HEK293 (cell line): ENCODE results near the gene TTC39C.

ENCODE experiments used
- YY1 ChIP-seq: fragments of 450-650 bp; formaldehyde crosslinking; IDR thresholded peaks from 2 replicates; pipeline ENCODE4 v1.5.1; 2018; ENCODE audit warnings: missing biosample characterization, missing genetic modification characterization
- ZNF416 ChIP-seq: fragments of 450-650 bp; formaldehyde crosslinking; IDR thresholded peaks from 2 replicates; pipeline ENCODE4 v1.5.1; 2016; ENCODE audit warnings: missing biosample characterization, missing genetic modification characterization
- ZNF514 ChIP-seq: fragments of 450-650 bp; formaldehyde crosslinking; IDR thresholded peaks from 2 replicates; pipeline ENCODE4 v1.5.1; 2016; ENCODE audit warnings: missing biosample characterization, missing genetic modification characterization
- TF ChIP-seq, protein P1 (sequence below): fragments of 450-650 bp; formaldehyde crosslinking; IDR thresholded peaks from 2 replicates; pipeline ENCODE4 v1.5.1; 2016; ENCODE audit warnings: missing biosample characterization, missing genetic modification characterization
- TF ChIP-seq, protein P2 (sequence below): fragments of 450-650 bp; formaldehyde crosslinking; IDR thresholded peaks from 2 replicates; pipeline ENCODE4 v1.5.1; 2016; ENCODE audit warnings: missing biosample characterization, missing genetic modification characterization

DNA sequence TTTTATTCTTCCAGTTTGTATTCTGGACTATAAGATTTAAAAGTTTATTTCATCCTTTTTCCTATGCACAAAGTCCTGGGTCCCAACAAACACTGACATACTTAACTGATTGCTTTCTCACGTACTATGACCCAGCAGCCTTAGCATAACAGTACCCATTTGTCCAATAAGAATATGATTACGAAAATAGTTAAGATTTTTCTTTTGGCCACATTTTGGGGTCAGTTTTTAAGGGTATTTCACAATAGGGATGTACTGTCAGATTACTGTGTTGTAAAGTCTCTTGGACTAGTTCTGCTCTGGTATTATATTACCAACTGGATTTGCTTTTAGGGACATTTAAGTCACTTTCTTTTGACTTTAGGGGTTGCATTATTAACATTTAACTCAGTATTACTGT, 46.1 kb downstream of the TTC39C start:
- TF ChIP-seq YY1 (tag by site-specific recombination) (no peak), ZNF416 (tag by site-specific recombination) (no peak), ZNF514 (tag by site-specific recombination) (no peak)
- TF ChIP-seq, protein P1, sequence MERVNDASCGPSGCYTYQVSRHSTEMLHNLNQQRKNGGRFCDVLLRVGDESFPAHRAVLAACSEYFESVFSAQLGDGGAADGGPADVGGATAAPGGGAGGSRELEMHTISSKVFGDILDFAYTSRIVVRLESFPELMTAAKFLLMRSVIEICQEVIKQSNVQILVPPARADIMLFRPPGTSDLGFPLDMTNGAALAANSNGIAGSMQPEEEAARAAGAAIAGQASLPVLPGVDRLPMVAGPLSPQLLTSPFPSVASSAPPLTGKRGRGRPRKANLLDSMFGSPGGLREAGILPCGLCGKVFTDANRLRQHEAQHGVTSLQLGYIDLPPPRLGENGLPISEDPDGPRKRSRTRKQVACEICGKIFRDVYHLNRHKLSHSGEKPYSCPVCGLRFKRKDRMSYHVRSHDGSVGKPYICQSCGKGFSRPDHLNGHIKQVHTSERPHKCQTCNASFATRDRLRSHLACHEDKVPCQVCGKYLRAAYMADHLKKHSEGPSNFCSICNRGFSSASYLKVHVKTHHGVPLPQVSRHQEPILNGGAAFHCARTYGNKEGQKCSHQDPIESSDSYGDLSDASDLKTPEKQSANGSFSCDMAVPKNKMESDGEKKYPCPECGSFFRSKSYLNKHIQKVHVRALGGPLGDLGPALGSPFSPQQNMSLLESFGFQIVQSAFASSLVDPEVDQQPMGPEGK (tag by site-specific recombination), result no peak
- TF ChIP-seq, protein P2, sequence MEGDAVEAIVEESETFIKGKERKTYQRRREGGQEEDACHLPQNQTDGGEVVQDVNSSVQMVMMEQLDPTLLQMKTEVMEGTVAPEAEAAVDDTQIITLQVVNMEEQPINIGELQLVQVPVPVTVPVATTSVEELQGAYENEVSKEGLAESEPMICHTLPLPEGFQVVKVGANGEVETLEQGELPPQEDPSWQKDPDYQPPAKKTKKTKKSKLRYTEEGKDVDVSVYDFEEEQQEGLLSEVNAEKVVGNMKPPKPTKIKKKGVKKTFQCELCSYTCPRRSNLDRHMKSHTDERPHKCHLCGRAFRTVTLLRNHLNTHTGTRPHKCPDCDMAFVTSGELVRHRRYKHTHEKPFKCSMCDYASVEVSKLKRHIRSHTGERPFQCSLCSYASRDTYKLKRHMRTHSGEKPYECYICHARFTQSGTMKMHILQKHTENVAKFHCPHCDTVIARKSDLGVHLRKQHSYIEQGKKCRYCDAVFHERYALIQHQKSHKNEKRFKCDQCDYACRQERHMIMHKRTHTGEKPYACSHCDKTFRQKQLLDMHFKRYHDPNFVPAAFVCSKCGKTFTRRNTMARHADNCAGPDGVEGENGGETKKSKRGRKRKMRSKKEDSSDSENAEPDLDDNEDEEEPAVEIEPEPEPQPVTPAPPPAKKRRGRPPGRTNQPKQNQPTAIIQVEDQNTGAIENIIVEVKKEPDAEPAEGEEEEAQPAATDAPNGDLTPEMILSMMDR (tag by site-specific recombination), result no peak
